Amniotic epithelial cell (primary cell): ENCODE results near the gene BRSK2.
"Not testable (repeated sequence)": the region's sequence is repeated elsewhere in the genome, so short reads cannot be mapped to it uniquely, and the experiment has no call there.

Experiments used
- DNase-seq: peaks from one replicate; pipeline ENCODE4 v3.0.0-alpha.2; 2010; ENCODE audit warnings: low read depth

The BRSK2 gene

GRCh38 chr11:1409852-1410125, 20.1 kb downstream of the BRSK2 start:
- DNase-seq = not testable (repeated sequence)

- no peak for DNase-seq
These were observed 20.9 kb downstream of the BRSK2 start for GRCh38 chr11:1410366-1411291.

GRCh38 chr11:1411301-1411700, 21.6 kb downstream of the BRSK2 start:
- no peak for DNase-seq

- DNase-seq = not testable (repeated sequence)
These were observed 22.0 kb downstream of the BRSK2 start for GRCh38 chr11:1411739-1412138.

- no peak for DNase-seq
These were observed 22.8 kb downstream of the BRSK2 start for GRCh38 chr11:1412377-1413095.

GRCh38 chr11:1414650-1415049, 24.9 kb downstream of the BRSK2 start:
- no peak for DNase-seq

- no peak for DNase-seq
These were observed 25.9 kb downstream of the BRSK2 start for GRCh38 chr11:1415631-1416030.

GRCh38 chr11:1418192-1418795, 28.6 kb downstream of the BRSK2 start:
- DNase-seq = peak; percentile 12

GRCh38 chr11:1419811-1420210, 30.1 kb downstream of the BRSK2 start:
- no peak for DNase-seq

GRCh38 chr11:1421291-1421690, 31.6 kb downstream of the BRSK2 start:
- DNase-seq = no peak

GRCh38 chr11:1422481-1422880, 32.7 kb downstream of the BRSK2 start:
- no peak for DNase-seq

- no peak for DNase-seq
These were observed 33.2 kb downstream of the BRSK2 start for GRCh38 chr11:1422981-1423380.

GRCh38 chr11:1423406-1423805, 33.7 kb downstream of the BRSK2 start:
- not testable (repeated sequence) for DNase-seq

GRCh38 chr11:1425006-1425405, 35.3 kb downstream of the BRSK2 start:
- no peak for DNase-seq

GRCh38 chr11:1425439-1425838, 35.7 kb downstream of the BRSK2 start:
- no peak for DNase-seq

GRCh38 chr11:1428762-1429316, 39.1 kb downstream of the BRSK2 start:
- no peak for DNase-seq

- DNase-seq = no peak
These were observed 43.8 kb downstream of the BRSK2 start for GRCh38 chr11:1433568-1433967.

- no peak for DNase-seq
These were observed 44.4 kb downstream of the BRSK2 start for GRCh38 chr11:1433977-1434640.

GRCh38 chr11:1435479-1435819, 45.7 kb downstream of the BRSK2 start:
- not testable (repeated sequence) for DNase-seq

- no peak for DNase-seq
These were observed 46.2 kb downstream of the BRSK2 start for GRCh38 chr11:1435820-1436467.

GRCh38 chr11:1436468-1437039, 46.8 kb downstream of the BRSK2 start:
- DNase-seq = no peak
